ENCODE data around the gene SRM.
"Not testable (repeated sequence)": the region's sequence is repeated elsewhere in the genome, so short reads cannot be mapped to it uniquely, and the experiment has no call there.

SRM gene

GRCh38 chr1:11063937-11064537 is 4.2 kb upstream of the SRM start:
- DNase-seq: not testable (repeated sequence)

- DNase-seq: no peak
These were observed 3.2 kb upstream of the SRM start for GRCh38 chr1:11062965-11063401.

- no peak for DNase-seq
These were observed 2.0 kb upstream of the SRM start for GRCh38 chr1:11061652-11062365.

- peak; percentile 44 for DNase-seq
These were observed 457 bp downstream of the SRM start for GRCh38 chr1:11059155-11059967.

- no peak for DNase-seq
These were observed 1.1 kb downstream of the SRM start for GRCh38 chr1:11058595-11059154.

- DNase-seq: no peak
These were observed 1.8 kb downstream of the SRM start for GRCh38 chr1:11058026-11058425.

- no peak for DNase-seq
These were observed 2.3 kb downstream of the SRM start for GRCh38 chr1:11057477-11057876.

GRCh38 chr1:11056504-11056903 is 3.3 kb downstream of the SRM start:
- DNase-seq: no peak

- DNase-seq: no peak
These were observed 4.1 kb downstream of the SRM start for GRCh38 chr1:11055676-11056075.

GRCh38 chr1:11054666-11055065 is 5.2 kb downstream of the SRM start:
- DNase-seq: no peak

GRCh38 chr1:11054181-11054580 is 5.6 kb downstream of the SRM start:
- no peak for DNase-seq

- peak; percentile 47 for DNase-seq
These were observed 6.1 kb downstream of the SRM start for GRCh38 chr1:11053758-11054137.

GRCh38 chr1:11052839-11053757 is 6.7 kb downstream of the SRM start:
- peak; percentile 37 for DNase-seq

- no peak for DNase-seq
These were observed 7.9 kb downstream of the SRM start for GRCh38 chr1:11051781-11052511.

- not testable (repeated sequence) for DNase-seq
These were observed 8.7 kb downstream of the SRM start for GRCh38 chr1:11051121-11051520.

- DNase-seq: no peak
These were observed 13.0 kb downstream of the SRM start, which contains the start of gene MASP2 for GRCh38 chr1:11046625-11047365. Gene MASP2, minus strand, starts transcription at chr1:11047239. Its CDS starts 32 bp downstream, at chr1:11047207.

GRCh38 chr1:11046270-11046566 is 13.6 kb downstream of the SRM start:
- DNase-seq: no peak

GRCh38 chr1:11045428-11046269 is 14.2 kb downstream of the SRM start:
- DNase-seq: peak; percentile 36

GRCh38 chr1:11044849-11045427 is 14.9 kb downstream of the SRM start:
- DNase-seq: no peak

All from eye (tissue), 1 donor.